Sigmoid colon (tissue), 7 donors: ENCODE measurements around the gene PNPLA6. TPM values are rescaled to one million over a fixed set of nuclear protein-coding genes. Genes with fewer than 3 reads are reported as not detected.
A peak's percentile ranks its signal among the peaks of the same experiment; 100 is the strongest.

ENCODE experiments used
- DNase-seq: peaks from one replicate; pipeline ENCODE4 v3.0.0-alpha.2; 2019
- H3K27ac ChIP-seq, 4 donors: fragments of 200-600 bp; sonication (generic); one replicate each; pipeline ENCODE4 v1.5.1; 2016 to 2019; ENCODE audit warnings: mild to moderate bottlenecking in 1 of 4
- H3K27me3 ChIP-seq, 3 donors: fragments of 200-600 bp; sonication (generic); one replicate each; pipeline ENCODE4 v1.5.1; 2019; ENCODE audit warnings: mild to moderate bottlenecking in 1 of 3
- H3K36me3 ChIP-seq, 4 donors: fragments of 200-600 bp; sonication (generic); one replicate each; pipeline ENCODE4 v1.5.1; 2016 to 2019
- H3K4me1 ChIP-seq, 4 donors: fragments of 200-600 bp; sonication (generic); one replicate each; pipeline ENCODE4 v1.5.1; 2017 to 2019
- H3K4me3 ChIP-seq, 4 donors: fragments of 200-600 bp; sonication (generic); one replicate each; pipeline ENCODE4 v1.5.1; 2017 to 2019; ENCODE audit warnings: mild to moderate bottlenecking in 2 of 4, moderate library complexity in 1 of 4
- H3K9me3 ChIP-seq, 4 donors: fragments of 200-600 bp in 3 of 4; sonication (generic) in 3 of 4; one replicate each; pipeline versions ENCODE4 v1.5.1 to v1.6.1; 2013 to 2019
- EP300 ChIP-seq, 4 donors: sonication (generic); formaldehyde crosslinking; IDR thresholded peaks; one replicate each; pipeline ENCODE4 v1.6.1; 2017; ENCODE audit warnings: antibody characterized with exemption in 4 of 4
- POLR2A ChIP-seq, 2 donors: fragments of 450-650 bp; IDR thresholded peaks; one replicate each; pipeline ENCODE4 v1.6.1; 2016; ENCODE audit warnings: antibody characterized with exemption in 2 of 2, mild to moderate bottlenecking in 2 of 2, moderate library complexity in 2 of 2
- POLR2AphosphoS5 ChIP-seq, 4 donors: sonication (generic); formaldehyde crosslinking; IDR thresholded peaks; one replicate each; pipeline ENCODE4 v1.6.1; 2017; ENCODE audit warnings: antibody characterized with exemption in 4 of 4
- WGBS, 2 donors: extraction: QIAGEN DNeasy Blood & Tissue Kit; methylation state at CpG; one replicate each; pipeline ENCODE4 v1.1.7; 2013; 5-methylcytosine and 5-hydroxymethylcytosine counted together
- intact Hi-C: fragments of 100-400 bp; cut with DNase I; formaldehyde crosslinking; loops from one replicate; pipeline ENCODE4 v1.15.1; 2023
- polyA plus RNA-seq, 3 donors: library from polyadenylated mRNA; stranded (reverse); fragments of 200-250 nt; gene quantifications; one replicate each; pipeline ENCODE4 v1.2.3, GENCODE V29; 2013
- total RNA-seq, 4 donors: library from RNA; depleted of rRNA; stranded (reverse); fragments of >200 nt; gene quantifications; one replicate each; pipeline ENCODE4 v1.1.0, GENCODE V29; 2016
- TF ChIP-seq, protein P1 (sequence below), 4 experiments: fragments of 450-650 bp in 3 of 4; fragments of 200-600 bp in 1 of 4; IDR thresholded peaks; one replicate each; pipeline ENCODE4 v1.5.1; 2016 to 2019; ENCODE audit warnings: antibody characterized with exemption in 4 of 4, mild to moderate bottlenecking in 3 of 4, moderate library complexity in 2 of 4
- donor health status: healthy with polysubstance abuse.
- donor health status: Bipolar disorder and iron deficiency.
- donor health status: healthy.

Gene PNPLA6
- total and polyA plus RNA-seq, 7 donors = 13.6 to 77.0 (median 40.3) TPM

DNA sequence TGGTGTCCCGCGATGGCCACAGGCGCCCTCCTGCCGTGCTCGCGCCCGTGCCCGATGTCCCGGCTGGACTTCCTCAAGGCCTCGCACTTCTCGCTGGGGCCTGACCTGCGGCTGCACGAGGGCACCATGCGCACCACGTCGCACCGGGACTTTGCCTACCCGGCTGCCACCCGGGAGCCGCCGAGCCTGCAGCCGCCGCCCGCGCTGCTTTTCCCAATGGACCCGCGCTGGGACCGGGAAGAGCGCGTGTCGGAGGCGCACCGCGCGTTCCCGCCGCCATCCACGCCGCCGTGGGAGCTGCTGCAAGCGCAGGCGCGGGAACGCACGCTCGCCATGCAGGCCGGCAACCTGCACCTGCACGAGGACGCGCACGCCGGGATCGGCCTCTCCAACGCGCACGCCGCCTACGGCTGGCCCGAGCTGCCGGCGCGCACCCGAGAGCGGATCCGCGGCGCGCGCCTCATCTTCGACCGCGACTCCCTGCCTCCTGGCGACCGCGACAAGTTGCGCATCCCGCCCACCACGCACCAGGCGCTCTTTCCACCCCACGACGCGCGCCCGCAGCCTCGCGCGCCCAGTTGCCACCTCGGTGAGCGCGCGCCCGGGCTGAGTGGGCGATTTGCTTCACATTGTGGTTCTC lies 34.6 kb upstream of the PNPLA6 start:
- Histone ChIP-seq H3K36me3 (no peaks in the 10 kb centered on the region), H3K9me3 (no peaks in the 10 kb centered on the region), H3K27ac (no peak overlapping the region), H3K4me1 (peaks cover 0 to 19% (median 17%) of the 10 kb centered on the region in 4 donors), H3K27me3 (peaks cover 5 to 60% (median 43%) of the 10 kb centered on the region in 3 donors), H3K4me3 (peak overlapping the region in 3 of 4 donors; percentile 30 to 53 (median 46))
- intact Hi-C loops = no loop called here
- no peak for DNase-seq
- 3% methylated on average over 93 of the region's 93 CpGs for WGBS, 2 donors
- TF ChIP-seq, protein P1, sequence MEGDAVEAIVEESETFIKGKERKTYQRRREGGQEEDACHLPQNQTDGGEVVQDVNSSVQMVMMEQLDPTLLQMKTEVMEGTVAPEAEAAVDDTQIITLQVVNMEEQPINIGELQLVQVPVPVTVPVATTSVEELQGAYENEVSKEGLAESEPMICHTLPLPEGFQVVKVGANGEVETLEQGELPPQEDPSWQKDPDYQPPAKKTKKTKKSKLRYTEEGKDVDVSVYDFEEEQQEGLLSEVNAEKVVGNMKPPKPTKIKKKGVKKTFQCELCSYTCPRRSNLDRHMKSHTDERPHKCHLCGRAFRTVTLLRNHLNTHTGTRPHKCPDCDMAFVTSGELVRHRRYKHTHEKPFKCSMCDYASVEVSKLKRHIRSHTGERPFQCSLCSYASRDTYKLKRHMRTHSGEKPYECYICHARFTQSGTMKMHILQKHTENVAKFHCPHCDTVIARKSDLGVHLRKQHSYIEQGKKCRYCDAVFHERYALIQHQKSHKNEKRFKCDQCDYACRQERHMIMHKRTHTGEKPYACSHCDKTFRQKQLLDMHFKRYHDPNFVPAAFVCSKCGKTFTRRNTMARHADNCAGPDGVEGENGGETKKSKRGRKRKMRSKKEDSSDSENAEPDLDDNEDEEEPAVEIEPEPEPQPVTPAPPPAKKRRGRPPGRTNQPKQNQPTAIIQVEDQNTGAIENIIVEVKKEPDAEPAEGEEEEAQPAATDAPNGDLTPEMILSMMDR (IDR thresholded peaks at IDR 0.05) = no peak
- TF ChIP-seq POLR2A (IDR thresholded peaks at IDR 0.05) (no peak), EP300 (IDR thresholded peaks at IDR 0.05) (no peak), POLR2AphosphoS5 (IDR thresholded peaks at IDR 0.05) (no peak)

DNA sequence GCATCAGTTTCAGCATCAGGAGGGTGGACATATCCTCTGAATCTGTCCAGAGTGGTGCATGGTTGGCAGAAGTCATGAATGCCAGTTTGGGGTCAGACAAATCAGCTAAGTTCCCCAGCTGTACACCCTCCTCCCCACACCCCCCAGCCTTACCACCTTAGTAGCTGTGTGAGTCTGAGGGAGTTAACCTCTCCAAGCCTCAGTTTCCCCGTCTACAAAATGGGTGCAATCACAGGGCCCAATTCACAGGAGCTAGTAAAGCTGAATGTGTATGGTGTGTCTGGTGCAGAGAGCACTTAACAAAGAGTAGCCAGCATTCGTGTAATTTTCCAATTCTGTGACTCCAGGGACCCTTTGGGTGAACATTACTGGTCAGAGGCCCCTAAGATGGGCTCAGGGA lies 33.0 kb upstream of the PNPLA6 start:
- H3K4me1 ChIP-seq = peaks cover 0 to 25% (median 22%) of the 10 kb centered on the region in 4 donors
- peaks cover 5 to 61% (median 45%) of the 10 kb centered on the region in 3 donors for H3K27me3 ChIP-seq
- no peak overlapping the region for H3K4me3 ChIP-seq
- TF ChIP-seq, protein P1 (IDR thresholded peaks at IDR 0.05) = no peak
- TF ChIP-seq POLR2A (IDR thresholded peaks at IDR 0.05) = no peak
- no peak for TF ChIP-seq EP300 (IDR thresholded peaks at IDR 0.05)
- no peak for TF ChIP-seq POLR2AphosphoS5 (IDR thresholded peaks at IDR 0.05)
- H3K36me3 ChIP-seq = no peaks in the 10 kb centered on the region
- H3K9me3 ChIP-seq = no peaks in the 10 kb centered on the region
- no peak overlapping the region for H3K27ac ChIP-seq
- 43 to 82% methylated on average over 2 of the region's 2 CpGs for WGBS, 2 donors
- intact Hi-C loops = no loop called here
- DNase-seq = no peak

DNA sequence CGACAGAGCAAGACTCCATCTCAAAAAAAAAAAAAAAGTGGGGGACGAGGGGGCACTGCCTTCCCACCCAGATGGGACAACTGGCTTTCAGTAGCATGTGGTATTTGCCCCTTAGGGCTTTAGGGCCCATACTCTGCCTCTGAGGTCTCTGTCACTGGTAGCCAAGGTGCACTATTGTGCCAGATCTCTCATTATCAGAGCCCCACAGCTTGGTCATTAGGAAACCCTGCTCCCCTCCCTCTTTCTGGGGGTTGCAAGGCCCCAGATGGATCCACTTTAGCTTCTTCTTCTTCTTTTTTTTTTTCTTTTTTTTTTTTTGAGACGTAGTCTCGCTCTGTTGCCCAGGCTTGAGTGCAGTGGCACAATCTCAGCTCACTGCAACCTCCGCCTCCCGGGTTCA lies 30.8 kb upstream of the PNPLA6 start:
- no peaks in the 10 kb centered on the region for H3K36me3 ChIP-seq
- TF ChIP-seq EP300 (IDR thresholded peaks at IDR 0.05) (no peak), POLR2A (IDR thresholded peaks at IDR 0.05) (no peak), POLR2AphosphoS5 (IDR thresholded peaks at IDR 0.05) (no peak)
- TF ChIP-seq, protein P1 (IDR thresholded peaks at IDR 0.05) = no peak
- H3K4me3 ChIP-seq = no peak overlapping the region
- WGBS, 2 donors = 84 to 85% methylated on average over 6 of the region's 6 CpGs
- no peaks in the 10 kb centered on the region for H3K9me3 ChIP-seq
- peaks cover 5 to 61% (median 41%) of the 10 kb centered on the region in 3 donors for H3K27me3 ChIP-seq
- no peak overlapping the region for H3K27ac ChIP-seq
- peaks cover 0 to 31% (median 25%) of the 10 kb centered on the region in 4 donors for H3K4me1 ChIP-seq
- DNase-seq = no peak
- intact Hi-C loops = no loop called here

DNA sequence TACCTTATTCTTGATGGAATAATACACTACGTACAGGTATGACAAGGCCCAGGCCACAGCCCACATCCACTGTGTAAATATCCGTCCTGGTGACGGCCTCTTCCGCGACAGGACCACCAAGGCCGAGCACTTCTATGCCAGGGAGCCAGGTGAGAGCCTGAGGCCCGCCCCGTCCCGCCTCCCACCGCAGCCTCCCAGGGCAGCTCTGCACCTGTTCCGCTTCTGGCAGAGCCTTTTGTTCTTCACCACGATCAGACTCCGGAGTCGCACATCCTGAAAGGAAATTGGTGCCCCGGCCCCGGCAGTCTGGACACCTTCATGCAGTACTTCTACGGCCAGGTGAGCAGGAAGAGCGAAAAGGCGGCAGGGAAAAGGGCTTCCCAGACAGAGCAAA lies 30.2 kb upstream of the PNPLA6 start:
- Histone ChIP-seq H3K27ac (no peak overlapping the region), H3K4me1 (peaks cover 0 to 31% (median 25%) of the 10 kb centered on the region in 4 donors), H3K36me3 (no peaks in the 10 kb centered on the region), H3K4me3 (no peak overlapping the region), H3K9me3 (peaks cover 0 to under 1% (median 0%) of the 10 kb centered on the region in 4 donors), H3K27me3 (peaks cover 5 to 57% (median 35%) of the 10 kb centered on the region in 3 donors)
- TF ChIP-seq, protein P1 (IDR thresholded peaks at IDR 0.05) = no peak
- TF ChIP-seq EP300 (IDR thresholded peaks at IDR 0.05) = no peak
- no peak for TF ChIP-seq POLR2AphosphoS5 (IDR thresholded peaks at IDR 0.05)
- TF ChIP-seq POLR2A (IDR thresholded peaks at IDR 0.05) = no peak
- no peak for DNase-seq
- intact Hi-C loops = no loop called here
- WGBS, 2 donors = 12 to 23% methylated on average over 19 of the region's 19 CpGs
